IMR-90 (cell line): ENCODE results near the gene MAML3. TPM values are rescaled to one million over a fixed set of nuclear protein-coding genes. Genes with fewer than 3 reads are reported as not detected.

ENCODE experiments used
- ATAC-seq: fragments of 200-7000 bp; cut with Tn5 transposase; 2 replicates; pipeline ENCODE4 v1.9.1; 2020; ENCODE audit warnings: low read depth, mild to moderate bottlenecking, moderate library complexity
- BruUV-seq: library from RNA; stranded (reverse); fragments of 400-500 nt; replicated peaks from 2 replicates; lab custom pipeline; 2021; lab: Mats Ljungman, UMichigan
- CTCF ChIA-PET: fragments of 300-600 bp; formaldehyde crosslinking; extraction: SDS; loops from one replicate; lab custom pipeline; 2021; ENCODE audit warnings: antibody characterized with exemption; lab: Yijun Ruan, JAX
- POLR2A ChIA-PET: fragments of 300-600 bp; sonication (Branson Sonifier 250); formaldehyde crosslinking; loops from one replicate; lab custom pipeline; 2022; ENCODE audit warnings: antibody characterized with exemption; ENCODE audit not compliant: unreplicated experiment; lab: Charles Lee
- DNase-seq: peaks from one replicate; pipeline ENCODE4 v3.0.0; 2013
- H2AFZ ChIP-seq: replicated peaks from 2 replicates; pipeline ENCODE3; 2013; ENCODE audit warnings: low read length, mild to moderate bottlenecking; ENCODE audit not compliant: poor library complexity
- H2AK5ac ChIP-seq: 2 replicates; pipeline ENCODE4 v1.6.1; 2013; ENCODE audit warnings: low read depth, low read length, inconsistent platforms
- H2AK9ac ChIP-seq: replicated peaks from 2 replicates; pipeline ENCODE3; 2013; ENCODE audit warnings: mild to moderate bottlenecking, low read depth, low read length, moderate library complexity; ENCODE audit not compliant: poor library complexity
- H2BK120ac ChIP-seq: 2 replicates; pipeline ENCODE4 v1.6.1; 2013; ENCODE audit warnings: low read depth, low read length, inconsistent platforms
- H2BK15ac ChIP-seq: 3 replicates; pipeline ENCODE4 v1.6.1; 2013; ENCODE audit warnings: low read depth, low read length, inconsistent platforms
- H2BK20ac ChIP-seq: 2 replicates; pipeline ENCODE4 v1.6.1; 2013; ENCODE audit warnings: low read depth, mild to moderate bottlenecking, inconsistent platforms, low read length, moderate library complexity
- H2BK5ac ChIP-seq: 2 replicates; pipeline ENCODE4 v1.6.1; 2013; ENCODE audit warnings: mild to moderate bottlenecking, low read depth, low read length, inconsistent platforms; ENCODE audit not compliant: poor library complexity, severe bottlenecking
- H3K14ac ChIP-seq: replicated peaks from 2 replicates; pipeline ENCODE4 v1.6.1; 2013; ENCODE audit warnings: low read depth, low read length, inconsistent platforms
- H3K18ac ChIP-seq: 2 replicates; pipeline ENCODE4 v1.6.1; 2013; ENCODE audit warnings: low read depth, low read length, control low read depth
- H3K23ac ChIP-seq: 2 replicates; pipeline ENCODE4 v1.6.1; 2013; ENCODE audit warnings: low read depth, low read length, inconsistent platforms
- H3K27ac ChIP-seq: 2 replicates; pipeline ENCODE4 v1.5.1; 2013; ENCODE audit warnings: mild to moderate bottlenecking, control low read depth, low read length; ENCODE audit not compliant: insufficient read depth
- H3K27me3 ChIP-seq: 2 replicates; pipeline ENCODE4 v1.6.1; 2013; ENCODE audit warnings: low read length; ENCODE audit not compliant: control insufficient read depth, insufficient read depth
- H3K36me3 ChIP-seq: 2 replicates; pipeline ENCODE4 v1.6.1; 2013; ENCODE audit warnings: low read length, mixed read lengths; ENCODE audit not compliant: control insufficient read depth, insufficient read depth
- H3K4ac ChIP-seq: 2 replicates; pipeline ENCODE4 v1.6.1; 2013; ENCODE audit warnings: low read depth, low read length, inconsistent platforms
- H3K4me1 ChIP-seq: 2 replicates; pipeline ENCODE4 v1.6.1; 2013; ENCODE audit warnings: low read length, mixed read lengths; ENCODE audit not compliant: control insufficient read depth, insufficient read depth
- H3K4me2 ChIP-seq: 2 replicates; pipeline ENCODE4 v1.6.1; 2013; ENCODE audit warnings: low read depth, mild to moderate bottlenecking, control low read depth, low read length, moderate library complexity
- H3K4me3 ChIP-seq: 2 replicates; pipeline ENCODE4 v1.5.1; 2013; ENCODE audit warnings: low read depth, mild to moderate bottlenecking, control low read depth, low read length, moderate library complexity; ENCODE audit not compliant: insufficient read depth
- H3K56ac ChIP-seq: 2 replicates; pipeline ENCODE4 v1.6.1; 2013; ENCODE audit warnings: low read length, inconsistent platforms; ENCODE audit not compliant: insufficient read depth; ENCODE audit errors: extremely low read depth
- H3K79me1 ChIP-seq, 2 experiments: 2 replicates each; pipeline ENCODE4 v1.6.1; 2013; ENCODE audit warnings: low read length in 2 of 2, inconsistent platforms in 1 of 2, low read depth in 1 of 2
- H3K9ac ChIP-seq: 2 replicates; pipeline ENCODE4 v1.6.1; 2013; ENCODE audit warnings: low read depth, low read length, control low read depth
- H3K9me1 ChIP-seq: 2 replicates; pipeline ENCODE4 v1.6.1; 2013; ENCODE audit warnings: low read length, inconsistent platforms; ENCODE audit not compliant: insufficient read depth
- H3K9me3 ChIP-seq: 2 replicates; pipeline ENCODE4 v1.6.1; 2013; ENCODE audit warnings: low read length; ENCODE audit not compliant: control insufficient read depth, insufficient read depth
- H4K20me1 ChIP-seq: 2 replicates; pipeline ENCODE4 v1.6.1; 2013; ENCODE audit warnings: low read length, inconsistent platforms; ENCODE audit not compliant: insufficient read depth
- H4K5ac ChIP-seq: 2 replicates; pipeline ENCODE4 v1.6.1; 2013; ENCODE audit warnings: mild to moderate bottlenecking, low read depth, low read length, control low read depth
- H4K8ac ChIP-seq, 2 experiments: 2 replicates each; pipeline ENCODE4 v1.6.1; 2013; ENCODE audit warnings: low read depth in 2 of 2, low read length in 2 of 2, control low read depth in 1 of 2, inconsistent platforms in 1 of 2
- H4K91ac ChIP-seq: 2 replicates; pipeline ENCODE4 v1.6.1; 2013; ENCODE audit warnings: low read depth, low read length, inconsistent platforms; ENCODE audit not compliant: insufficient read depth
- CEBPB ChIP-seq: IDR thresholded peaks from 2 replicates; pipeline ENCODE4 v1.6.1; 2012; ENCODE audit warnings: low read depth, low read length, improper control_type of control experiment
- CHD1 ChIP-seq: IDR thresholded peaks from 2 replicates; pipeline ENCODE4 v1.6.1; 2012; ENCODE audit warnings: low read depth, low read length, improper control_type of control experiment
- FOS ChIP-seq: fragments of 150-350 bp; IDR thresholded peaks from 2 replicates; pipeline ENCODE4 v1.6.1; 2016; ENCODE audit warnings: low read depth, low read length
- MAFK ChIP-seq: IDR thresholded peaks from 2 replicates; pipeline ENCODE4 v1.6.1; 2012; ENCODE audit warnings: low read depth, low read length, improper control_type of control experiment
- MAZ ChIP-seq: IDR thresholded peaks from 2 replicates; pipeline ENCODE4 v1.6.1; 2012; ENCODE audit warnings: low read depth, mild to moderate bottlenecking, low read length, improper control_type of control experiment, moderate library complexity, borderline replicate concordance
- MXI1 ChIP-seq: IDR thresholded peaks from 2 replicates; pipeline ENCODE4 v1.6.1; 2012; ENCODE audit warnings: low read depth, mild to moderate bottlenecking, low read length, moderate library complexity, borderline replicate concordance
- NFE2L2 ChIP-seq: fragments of 150-350 bp; IDR thresholded peaks from 2 replicates; pipeline ENCODE4 v1.6.1; 2016; ENCODE audit warnings: low read depth, mild to moderate bottlenecking, low read length
- POLR2A ChIP-seq: IDR thresholded peaks from 2 replicates; pipeline ENCODE4 v1.6.1; 2012; ENCODE audit warnings: mild to moderate bottlenecking, low read depth, low read length
- RAD21 ChIP-seq: IDR thresholded peaks from 2 replicates; pipeline ENCODE4 v1.6.1; 2012; ENCODE audit warnings: low read length, improper control_type of control experiment
- RCOR1 ChIP-seq: IDR thresholded peaks from 2 replicates; pipeline ENCODE4 v1.6.1; 2012; ENCODE audit warnings: mild to moderate bottlenecking, low read length, improper control_type of control experiment; ENCODE audit not compliant: insufficient replicate concordance
- RFX5 ChIP-seq: IDR thresholded peaks from 2 replicates; pipeline ENCODE4 v1.8.0; 2012; ENCODE audit warnings: low read depth, mild to moderate bottlenecking, low read length, moderate library complexity
- SMC3 ChIP-seq: fragments of 150-350 bp; IDR thresholded peaks from 2 replicates; pipeline ENCODE4 v1.6.1; 2016; ENCODE audit warnings: low read depth, mild to moderate bottlenecking, antibody characterized with exemption, low read length, moderate library complexity
- WGBS, 2 experiments: methylation state at CpG; one replicate each; pipeline versions ENCODE4 v1.1.5 to v1.1.7; 2013; ENCODE audit warnings: missing lambda C conversion rate in 2 of 2; ENCODE audit not compliant: insufficient read length in 1 of 2; ENCODE audit errors: extremely low coverage in 2 of 2; 5-methylcytosine and 5-hydroxymethylcytosine counted together
- dilution Hi-C: fragments of 300-500 bp; cut with HindIII; formaldehyde crosslinking; loops from one replicate; pipeline ENCODE4 v1.14.3; 2018; ENCODE audit warnings: low sequenced_read_pairs; ENCODE audit not compliant: unreplicated experiment
- in situ Hi-C: fragments of 300-500 bp; cut with MboI; formaldehyde crosslinking; loops from 3 replicates; pipeline ENCODE4 v1.14.3; 2019; ENCODE audit warnings: low sequenced_read_pairs, inconsistent platforms, mixed read lengths
- intact Hi-C: fragments of 100-400 bp; cut with micrococcal nuclease; formaldehyde crosslinking; loops from 2 replicates; pipeline ENCODE4 v1.10.0; 2022
- polyA plus RNA-seq, 3 experiments: library from polyadenylated mRNA; depleted of rRNA; stranded (reverse); fragments of >200 nt; gene quantifications; 2 replicates each; pipeline ENCODE4 v1.2.3, GENCODE V29; 2012; ENCODE audit warnings: low replicate concordance in 1 of 3
- total RNA-seq: library from RNA; depleted of rRNA; stranded (reverse); fragments of >200 nt; gene quantifications from 2 replicates; pipeline ENCODE4 v1.2.3, GENCODE V29; 2012
- TF ChIP-seq, protein P1 (sequence below): fragments of 150-350 bp; IDR thresholded peaks from 2 replicates; pipeline ENCODE4 v1.6.1; 2017; ENCODE audit warnings: mild to moderate bottlenecking, antibody characterized with exemption, low read length, low read depth
- TF ChIP-seq, protein P2 (sequence below): conservative IDR thresholded peaks from 2 replicates; pipeline ENCODE4 v1.5.1; 2012; ENCODE audit warnings: mild to moderate bottlenecking, low read depth, low read length, improper control_type of control experiment
- TF ChIP-seq, protein P3 (sequence below): fragments of 150-350 bp; IDR thresholded peaks from 2 replicates; pipeline ENCODE4 v1.6.1; 2016; ENCODE audit warnings: low read depth, mild to moderate bottlenecking, low read length, moderate library complexity, borderline replicate concordance

MAML3 gene
- total and polyA plus RNA-seq, 2 of the 4 experiments (the other 2 are of a cell fraction): 0.90 to 1.7 TPM

GRCh38 chr4:139736661-139737060 lies 417.3 kb downstream of the MAML3 start:
- Histone ChIP-seq H3K23ac (no peak overlapping the region), H2BK20ac (no peak overlapping the region), H4K91ac (no peak overlapping the region), H3K9ac (no peak overlapping the region), H3K56ac (no peak overlapping the region), H3K18ac (no peak overlapping the region), H3K4me3 (no peak overlapping the region), H3K4me1 (peaks cover 13% of the 10 kb centered on the region), H2BK5ac (no peak overlapping the region), H3K9me3 (no peaks in the 10 kb centered on the region), H4K20me1 (no peaks in the 10 kb centered on the region; the same call in 1 of the 2 replicates), H2BK120ac (no peak overlapping the region), H3K79me1 (no peaks in the 10 kb centered on the region), H3K27me3 (no peaks in the 10 kb centered on the region), H3K4me2 (no peak overlapping the region), H4K5ac (no peak overlapping the region), H3K27ac (no peak overlapping the region), H4K8ac (no peak overlapping the region), H3K4ac (no peak overlapping the region), H2BK15ac (no peak overlapping the region), H2AFZ (no peak overlapping the region), H3K9me1 (no peaks in the 10 kb centered on the region; the same call in 1 of the 2 replicates), H2AK9ac (no peak overlapping the region), H3K14ac (no peak overlapping the region), H2AK5ac (no peak overlapping the region), H3K36me3 (no peaks in the 10 kb centered on the region)
- in situ Hi-C loops: loop anchor here (10.0 kb wide), 2 partner anchors 418 to 518 kb away; partner anchors contain the start of gene MAML3
- CTCF ChIA-PET: interaction anchor here (1.2 kb wide), 1 partner anchor 517 kb away, joined by 4 read pairs; no protein-coding TSS in a partner anchor
- no TSS peak for BruUV-seq
- WGBS, 2 experiments: 100% methylated on average over 1 of the region's 2 CpGs; no CpG with 5 or more reads in 1 of the 2 experiments
- intact Hi-C loops: loop anchor here (5.0 to 10.0 kb wide), 4 partner anchors 276 to 1108 kb away; no protein-coding TSS in a partner anchor
- POLR2A ChIA-PET: no interaction called here
- DNase-seq (no peak), ATAC-seq (no peak)
- no peak for TF ChIP-seq MAZ
- TF ChIP-seq RAD21: no peak
- TF ChIP-seq, protein P1, sequence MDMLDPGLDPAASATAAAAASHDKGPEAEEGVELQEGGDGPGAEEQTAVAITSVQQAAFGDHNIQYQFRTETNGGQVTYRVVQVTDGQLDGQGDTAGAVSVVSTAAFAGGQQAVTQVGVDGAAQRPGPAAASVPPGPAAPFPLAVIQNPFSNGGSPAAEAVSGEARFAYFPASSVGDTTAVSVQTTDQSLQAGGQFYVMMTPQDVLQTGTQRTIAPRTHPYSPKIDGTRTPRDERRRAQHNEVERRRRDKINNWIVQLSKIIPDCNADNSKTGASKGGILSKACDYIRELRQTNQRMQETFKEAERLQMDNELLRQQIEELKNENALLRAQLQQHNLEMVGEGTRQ: no peak
- TF ChIP-seq RFX5: no peak
- no peak for TF ChIP-seq MAFK
- no peak for TF ChIP-seq MXI1
- no peak for TF ChIP-seq CHD1
- no peak for TF ChIP-seq NFE2L2
- TF ChIP-seq, protein P2, sequence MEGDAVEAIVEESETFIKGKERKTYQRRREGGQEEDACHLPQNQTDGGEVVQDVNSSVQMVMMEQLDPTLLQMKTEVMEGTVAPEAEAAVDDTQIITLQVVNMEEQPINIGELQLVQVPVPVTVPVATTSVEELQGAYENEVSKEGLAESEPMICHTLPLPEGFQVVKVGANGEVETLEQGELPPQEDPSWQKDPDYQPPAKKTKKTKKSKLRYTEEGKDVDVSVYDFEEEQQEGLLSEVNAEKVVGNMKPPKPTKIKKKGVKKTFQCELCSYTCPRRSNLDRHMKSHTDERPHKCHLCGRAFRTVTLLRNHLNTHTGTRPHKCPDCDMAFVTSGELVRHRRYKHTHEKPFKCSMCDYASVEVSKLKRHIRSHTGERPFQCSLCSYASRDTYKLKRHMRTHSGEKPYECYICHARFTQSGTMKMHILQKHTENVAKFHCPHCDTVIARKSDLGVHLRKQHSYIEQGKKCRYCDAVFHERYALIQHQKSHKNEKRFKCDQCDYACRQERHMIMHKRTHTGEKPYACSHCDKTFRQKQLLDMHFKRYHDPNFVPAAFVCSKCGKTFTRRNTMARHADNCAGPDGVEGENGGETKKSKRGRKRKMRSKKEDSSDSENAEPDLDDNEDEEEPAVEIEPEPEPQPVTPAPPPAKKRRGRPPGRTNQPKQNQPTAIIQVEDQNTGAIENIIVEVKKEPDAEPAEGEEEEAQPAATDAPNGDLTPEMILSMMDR: no peak
- TF ChIP-seq, protein P3, sequence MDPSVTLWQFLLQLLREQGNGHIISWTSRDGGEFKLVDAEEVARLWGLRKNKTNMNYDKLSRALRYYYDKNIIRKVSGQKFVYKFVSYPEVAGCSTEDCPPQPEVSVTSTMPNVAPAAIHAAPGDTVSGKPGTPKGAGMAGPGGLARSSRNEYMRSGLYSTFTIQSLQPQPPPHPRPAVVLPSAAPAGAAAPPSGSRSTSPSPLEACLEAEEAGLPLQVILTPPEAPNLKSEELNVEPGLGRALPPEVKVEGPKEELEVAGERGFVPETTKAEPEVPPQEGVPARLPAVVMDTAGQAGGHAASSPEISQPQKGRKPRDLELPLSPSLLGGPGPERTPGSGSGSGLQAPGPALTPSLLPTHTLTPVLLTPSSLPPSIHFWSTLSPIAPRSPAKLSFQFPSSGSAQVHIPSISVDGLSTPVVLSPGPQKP: no peak
- TF ChIP-seq FOS: no peak
- TF ChIP-seq RCOR1: no peak
- no peak for TF ChIP-seq CEBPB
- no peak for TF ChIP-seq SMC3
- no peak for TF ChIP-seq POLR2A
- dilution Hi-C loops: no loop called here
